Measurements from ENCODE around the gene FOXJ3.

Gene FOXJ3

DNA sequence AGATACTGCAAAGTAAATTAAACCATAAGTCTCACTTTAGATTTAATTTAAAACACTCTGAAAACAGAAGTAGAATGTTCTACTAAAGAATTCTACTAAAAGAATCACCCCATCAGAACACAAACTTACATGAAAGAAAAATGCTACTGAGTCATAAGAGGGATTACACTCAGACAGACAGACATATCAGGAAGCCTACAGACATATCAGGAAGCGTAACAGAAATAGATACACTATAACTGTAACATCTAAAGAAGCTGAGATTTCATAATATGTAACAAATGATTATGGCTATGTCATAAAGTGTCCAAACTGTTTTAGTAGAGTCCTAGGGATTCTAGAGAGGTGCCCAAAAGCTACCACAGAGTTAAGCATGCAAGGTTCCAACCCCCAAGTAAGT is 23.9 kb downstream of the FOXJ3 start:
- DNase-seq (ENCODE audit: low spot score) = no peak

DNA sequence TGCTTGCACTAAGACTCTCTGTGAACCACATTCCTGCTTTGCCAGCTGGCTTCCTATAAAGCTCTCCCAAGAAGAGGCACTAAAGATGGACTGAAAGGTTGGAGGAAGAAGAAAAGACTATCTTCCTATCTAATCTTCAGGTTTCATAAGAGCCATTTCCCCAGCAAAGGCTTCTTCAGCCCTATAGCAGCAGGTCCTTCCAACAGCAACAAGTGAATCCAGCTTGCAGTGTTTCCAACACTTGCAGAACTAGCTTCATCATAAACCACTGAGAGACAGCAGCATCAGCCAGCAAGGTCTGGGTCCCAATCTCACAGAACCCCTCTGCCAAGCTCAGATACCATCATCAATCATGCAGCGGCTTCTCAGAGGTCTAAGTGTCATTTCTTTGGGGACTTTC is 28.1 kb downstream of the FOXJ3 start:
- no peak for DNase-seq (ENCODE audit: low spot score)

DNA sequence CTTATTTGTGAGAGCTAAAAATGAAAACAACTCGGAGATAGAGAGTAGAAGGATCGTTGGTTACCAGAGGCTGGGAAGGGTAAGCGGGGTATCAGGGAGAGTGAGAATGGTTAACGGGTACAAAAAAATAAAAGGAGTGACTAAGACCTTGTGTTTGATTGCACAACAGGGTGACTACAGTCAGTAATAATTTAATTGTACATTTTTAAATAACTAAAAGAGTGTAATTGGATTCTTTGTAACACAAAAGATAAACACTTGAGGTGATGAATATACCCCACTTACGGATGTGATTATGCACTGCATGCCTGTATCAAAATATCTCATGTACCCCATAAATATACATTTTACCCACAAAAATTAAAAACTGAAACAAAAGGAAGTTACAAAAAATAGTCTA is 29.4 kb downstream of the FOXJ3 start:
- no peak for DNase-seq (ENCODE audit: low spot score)

DNA sequence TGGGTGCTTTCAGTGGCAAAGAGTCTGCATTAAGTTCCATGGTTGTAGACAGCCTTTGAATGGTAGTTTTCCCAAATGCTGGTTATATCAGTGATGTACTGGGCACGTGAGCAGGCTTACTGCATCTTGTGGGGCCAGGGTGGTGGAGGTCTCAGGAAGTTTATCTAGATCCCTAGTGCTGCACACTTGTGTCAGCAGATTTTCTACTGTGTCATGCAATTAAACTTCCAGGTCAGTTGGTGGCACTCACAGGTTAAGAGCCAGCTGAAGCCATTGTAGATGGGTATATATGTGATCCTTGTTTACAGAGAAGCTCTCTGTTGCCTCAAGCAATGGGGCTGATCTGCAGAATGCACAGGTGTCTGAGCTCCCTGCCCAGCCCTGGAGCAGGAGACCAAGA is 33.0 kb downstream of the FOXJ3 start:
- DNase-seq (ENCODE audit: low spot score) = no peak

DNA sequence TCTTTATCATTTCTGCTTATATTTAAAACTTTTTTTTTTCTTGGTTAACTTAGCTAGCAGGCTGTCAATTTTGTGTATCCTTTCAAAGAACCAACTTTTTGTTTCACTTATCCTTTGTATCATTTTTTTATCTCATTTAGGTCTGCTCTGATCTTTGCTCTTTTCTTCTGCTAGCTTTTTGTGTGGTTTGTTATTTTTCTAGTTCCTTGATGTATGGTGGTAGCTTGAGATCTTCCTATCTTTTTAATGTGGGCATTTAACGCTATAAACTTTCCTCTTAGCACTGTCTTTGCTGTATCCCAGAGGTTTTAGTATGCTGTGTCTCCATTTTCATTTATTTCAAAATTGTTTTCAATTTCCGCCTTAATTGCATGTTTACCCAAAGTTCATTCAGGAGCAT is 36.5 kb downstream of the FOXJ3 start:
- no peak for DNase-seq (ENCODE audit: low spot score)

DNA sequence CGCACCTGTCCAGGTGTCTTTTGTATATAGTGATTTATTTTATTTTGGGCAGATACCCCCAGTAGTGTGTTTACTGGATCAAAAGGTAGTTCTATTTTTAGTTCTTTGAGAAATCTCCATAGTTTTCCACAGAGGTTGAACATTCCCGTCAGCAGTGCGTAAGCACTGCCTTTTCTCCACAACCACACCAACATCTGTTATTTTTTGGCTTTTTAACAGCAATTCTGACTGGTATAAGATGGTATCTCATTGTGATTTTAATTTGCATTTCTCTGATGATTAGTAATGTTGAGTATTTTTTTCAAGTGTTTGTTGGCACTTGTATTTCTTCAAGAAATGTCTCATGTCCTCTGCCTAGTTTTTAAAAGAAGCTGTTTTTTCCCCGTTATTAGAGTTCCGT is 39.2 kb downstream of the FOXJ3 start:
- DNase-seq (ENCODE audit: low spot score) = no peak

DNA sequence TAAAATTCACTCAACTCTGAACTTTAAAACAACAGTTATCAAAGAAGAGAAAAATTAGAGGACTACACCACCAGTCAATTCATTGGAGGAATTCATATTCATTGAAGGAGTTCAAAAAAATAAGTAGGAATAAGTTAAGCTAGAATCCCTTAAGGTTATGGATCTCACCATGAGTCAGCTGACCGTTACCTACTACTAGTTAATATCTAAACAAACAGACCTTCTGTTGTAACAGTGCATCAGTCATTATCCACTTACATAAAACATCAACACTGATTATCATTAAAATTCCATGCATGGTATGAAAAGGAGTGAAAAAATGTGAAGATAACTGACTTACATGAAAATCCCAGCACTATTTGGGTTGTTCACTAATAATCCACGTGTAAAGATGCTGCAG is 44.9 kb downstream of the FOXJ3 start:
- DNase-seq (ENCODE audit: low spot score) = no peak

DNA sequence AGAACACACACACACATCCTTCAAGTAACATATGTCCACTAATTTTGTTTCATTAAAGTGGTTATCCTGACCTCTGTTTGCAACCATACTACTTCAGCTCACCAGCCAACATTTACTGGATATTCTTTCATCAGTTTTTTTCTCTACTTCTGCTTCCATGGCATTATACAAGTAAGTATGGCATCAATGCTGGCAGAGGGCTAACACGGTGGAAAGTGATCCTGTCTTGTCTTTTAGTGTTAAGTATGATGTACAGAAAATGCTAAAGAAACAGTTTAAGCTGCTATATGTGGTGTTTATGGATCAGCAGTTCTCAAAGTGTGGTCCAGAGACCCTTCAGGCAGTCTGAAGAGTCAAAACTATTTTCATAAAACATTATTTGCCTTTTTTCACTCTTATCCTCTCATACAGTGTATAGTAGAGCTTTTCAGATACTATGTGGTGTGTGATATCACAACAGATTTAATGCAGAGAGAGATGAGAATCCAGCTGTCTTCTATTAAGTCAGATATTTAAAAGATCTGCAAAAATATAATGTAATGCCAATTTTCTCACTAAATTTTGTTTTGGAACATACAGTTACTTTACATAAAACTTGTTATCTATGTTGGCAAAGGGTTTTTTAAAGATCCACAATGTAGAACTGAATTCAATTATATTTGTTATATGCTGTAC is 46.6 kb downstream of the FOXJ3 start:
- DNase-seq (ENCODE audit: low spot score) = no peak

DNA sequence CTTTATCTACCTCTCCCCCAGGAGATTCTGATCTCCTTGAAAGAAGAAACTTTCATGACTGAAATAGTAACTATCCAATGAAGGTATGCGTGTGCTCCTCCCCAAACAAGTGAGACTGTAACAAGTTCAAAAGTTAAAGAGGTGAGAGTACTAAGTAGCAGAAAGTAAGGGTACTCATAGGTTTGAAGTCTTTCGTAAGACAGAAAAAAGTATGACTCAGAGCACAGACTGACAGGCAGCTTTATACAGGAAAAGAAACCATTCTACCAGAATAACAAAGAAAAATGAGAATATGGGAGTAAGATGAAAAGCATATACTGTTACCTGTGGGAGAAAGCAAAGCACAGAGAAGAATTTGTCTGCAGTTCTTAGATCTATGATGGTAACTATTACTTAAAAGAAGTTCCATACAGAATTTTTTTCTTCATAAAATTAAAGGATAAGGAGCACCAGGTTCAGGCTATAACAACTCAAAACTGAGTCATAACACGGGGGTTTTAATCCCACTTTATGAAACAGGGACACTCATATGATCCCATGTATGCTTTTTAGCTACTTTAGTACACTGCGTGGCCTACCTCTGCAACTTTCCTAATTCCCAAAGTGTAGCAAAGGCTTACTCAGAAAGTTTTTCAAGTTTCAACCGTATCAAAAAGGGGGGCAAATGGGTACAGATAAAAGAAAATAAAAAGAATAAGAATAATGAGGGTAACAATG is 52.0 kb downstream of the FOXJ3 start:
- no peak for DNase-seq (ENCODE audit: low spot score)

DNA sequence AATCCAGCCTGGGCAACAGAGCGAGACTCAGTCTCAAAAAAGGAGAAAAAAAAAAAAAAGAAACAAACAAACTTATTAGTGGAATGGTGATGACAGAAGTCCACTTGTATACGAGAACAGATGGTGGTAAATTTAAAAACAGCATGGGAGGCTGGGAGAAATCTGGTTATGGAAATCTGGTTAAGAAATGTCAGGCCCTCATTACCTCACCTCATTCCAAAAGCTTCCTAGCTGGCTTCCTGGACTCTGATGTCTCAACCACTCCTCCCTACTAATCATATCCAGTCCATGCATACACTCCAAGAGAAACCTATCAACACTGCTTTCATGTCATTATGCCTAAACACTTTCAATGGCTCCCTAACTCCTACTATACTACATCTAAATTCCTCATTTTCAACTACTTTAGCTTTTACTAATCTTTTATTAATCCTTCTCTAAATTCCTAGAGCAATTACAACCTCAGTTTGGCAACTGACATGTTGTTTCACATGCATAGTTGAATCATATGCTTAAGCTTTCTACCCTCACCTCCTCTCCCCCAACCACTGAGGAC is 52.9 kb downstream of the FOXJ3 start:
- no peak for DNase-seq (ENCODE audit: low spot score)

DNA sequence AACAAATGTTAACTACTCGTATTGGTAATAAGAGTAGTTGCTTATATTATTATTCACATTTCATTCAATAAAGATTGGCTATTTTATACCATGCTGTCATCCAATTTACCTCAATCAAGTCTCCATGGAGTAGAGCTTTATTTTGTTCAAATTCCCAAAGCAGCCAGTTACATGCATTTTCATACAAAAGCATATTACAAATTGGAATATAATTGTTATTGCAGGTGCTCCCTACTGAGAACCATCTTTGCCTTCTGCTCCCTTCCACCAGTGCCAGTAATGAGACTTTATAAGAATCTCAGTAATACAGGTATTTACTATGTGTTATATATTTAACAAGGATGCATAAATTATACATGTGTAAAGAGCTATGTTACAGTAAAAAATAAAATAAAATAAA is 54.2 kb downstream of the FOXJ3 start:
- DNase-seq (ENCODE audit: low spot score) = no peak

DNA sequence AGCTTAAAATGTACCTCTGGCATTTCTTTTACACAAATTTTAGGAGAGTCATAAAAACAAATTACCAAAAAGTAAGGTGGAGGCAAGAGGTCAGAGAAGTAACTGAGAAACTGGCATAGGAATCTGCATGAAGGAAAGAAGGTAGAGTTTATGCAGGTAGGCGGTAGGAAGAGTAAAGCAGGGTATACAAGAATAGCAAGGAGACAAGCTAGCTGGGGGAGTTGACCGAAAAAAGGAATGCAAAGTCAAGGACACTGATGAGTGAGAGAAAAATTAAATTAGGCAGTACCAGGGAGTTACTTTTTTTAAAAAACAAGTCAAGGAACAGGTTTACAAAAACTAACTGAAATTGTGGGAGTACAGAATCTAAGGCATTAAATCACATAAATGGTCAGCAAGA is 56.0 kb downstream of the FOXJ3 start:
- DNase-seq (ENCODE audit: low spot score) = no peak

DNA sequence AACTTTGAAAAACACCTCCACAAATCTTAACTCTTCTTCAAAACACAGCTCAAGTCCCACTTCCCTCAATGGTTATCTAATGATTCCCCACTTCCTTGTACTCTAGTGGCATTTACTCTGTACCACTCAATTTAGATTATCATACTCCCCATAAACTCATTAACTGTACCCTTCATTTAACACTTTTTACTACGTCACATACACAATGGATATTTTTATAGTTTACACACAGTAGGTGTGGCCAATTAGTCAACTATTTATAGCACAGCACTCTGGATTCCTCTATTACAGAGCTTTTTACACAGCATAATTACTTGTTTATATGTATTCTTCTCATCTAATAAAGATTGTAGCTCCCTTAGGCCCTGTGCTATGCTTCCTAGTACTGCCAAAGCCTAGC is 62.1 kb downstream of the FOXJ3 start:
- no peak for DNase-seq (ENCODE audit: low spot score)

DNA sequence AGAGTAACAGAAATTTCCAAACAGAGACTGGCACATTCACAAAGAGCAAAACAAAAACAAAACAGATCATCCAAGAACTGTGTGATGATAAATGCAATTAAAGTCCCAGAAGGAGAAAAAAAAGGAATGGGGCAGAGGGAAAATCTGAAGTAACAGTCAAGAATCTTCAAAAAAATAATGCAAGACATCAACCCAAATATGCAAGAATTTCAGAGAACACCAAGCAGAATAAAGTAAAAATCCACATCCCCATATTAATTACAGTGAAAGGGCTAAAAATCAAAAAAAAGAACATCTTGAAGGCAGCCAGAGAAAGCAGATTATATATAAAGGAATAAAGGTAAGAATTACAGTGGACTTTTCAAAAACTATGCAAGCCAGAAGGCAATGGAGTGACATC is 67.1 kb downstream of the FOXJ3 start:
- no peak for DNase-seq (ENCODE audit: low spot score)

DNA sequence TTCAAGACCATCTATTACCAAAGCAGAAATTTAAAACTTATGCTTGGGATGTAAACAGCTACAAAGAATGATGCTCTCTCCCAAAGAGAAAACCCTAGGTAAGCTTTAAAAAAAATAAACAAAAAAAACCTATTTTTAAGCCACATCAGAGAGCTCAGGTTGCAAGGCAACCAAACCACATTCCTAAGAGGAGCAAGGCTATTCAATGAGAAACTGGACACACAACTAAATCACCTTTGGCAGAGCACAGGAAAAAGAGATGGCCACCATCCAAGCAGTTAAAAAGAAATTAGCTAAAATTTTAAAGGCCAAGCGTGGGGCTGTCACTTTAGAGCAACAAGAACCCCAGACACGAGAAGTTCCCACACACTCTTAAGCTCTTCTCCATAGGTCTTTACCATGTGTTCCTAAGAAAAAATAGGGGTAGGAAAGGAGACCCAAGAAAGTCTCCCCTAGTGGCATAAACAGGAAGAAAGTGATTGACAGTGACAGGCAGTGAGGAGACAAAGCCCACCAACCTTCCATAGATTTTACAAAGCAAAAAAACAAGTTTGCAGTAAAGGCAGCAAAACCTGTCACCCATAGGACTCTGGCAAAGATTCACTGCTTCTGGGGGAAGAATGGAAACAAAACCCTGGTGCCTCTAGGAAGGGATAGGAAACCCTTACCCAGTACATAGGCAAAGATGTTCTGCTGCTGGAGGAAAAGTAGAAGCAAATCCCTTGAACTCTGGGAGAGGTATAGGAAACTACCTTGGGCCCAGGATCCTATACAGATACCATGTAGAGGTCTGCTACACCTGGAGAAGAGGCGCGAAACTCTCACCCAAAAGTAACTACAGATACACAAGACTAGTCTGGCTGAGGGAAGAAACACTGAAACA is 68.5 kb downstream of the FOXJ3 start:
- DNase-seq (ENCODE audit: low spot score) = no peak

DNA sequence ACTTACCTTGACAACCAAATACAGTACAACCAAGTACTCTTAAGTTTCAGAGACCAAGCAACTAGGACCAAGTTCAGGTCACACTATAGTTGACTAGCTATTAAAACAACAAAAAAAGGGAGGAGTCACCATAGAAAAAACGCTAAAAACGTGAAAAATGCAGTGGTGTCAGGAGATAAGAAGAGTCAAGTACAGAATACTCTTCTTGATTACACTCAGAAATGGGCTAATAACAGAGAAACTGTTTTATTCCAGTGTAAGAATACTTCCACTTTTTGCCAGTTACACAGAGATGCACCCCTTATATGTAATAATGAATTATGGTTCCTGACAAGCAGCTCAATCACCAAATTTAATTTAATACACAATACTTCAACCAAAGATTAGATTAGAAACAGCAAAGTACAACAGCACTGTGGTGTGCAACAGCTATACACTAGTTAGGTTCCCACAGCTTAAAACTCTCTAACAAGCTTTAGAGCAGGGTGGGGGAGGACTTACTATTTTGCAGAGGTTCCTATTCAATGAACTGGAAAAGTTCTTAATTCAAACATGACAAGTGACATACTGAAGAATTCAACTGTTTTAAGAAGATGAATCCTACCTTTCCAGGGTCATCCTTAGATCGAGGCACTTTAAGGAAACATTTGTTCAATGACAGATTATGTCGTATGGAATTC is 70.4 kb downstream of the FOXJ3 start:
- peak; percentile 6 for DNase-seq (ENCODE audit: low spot score)

DNA sequence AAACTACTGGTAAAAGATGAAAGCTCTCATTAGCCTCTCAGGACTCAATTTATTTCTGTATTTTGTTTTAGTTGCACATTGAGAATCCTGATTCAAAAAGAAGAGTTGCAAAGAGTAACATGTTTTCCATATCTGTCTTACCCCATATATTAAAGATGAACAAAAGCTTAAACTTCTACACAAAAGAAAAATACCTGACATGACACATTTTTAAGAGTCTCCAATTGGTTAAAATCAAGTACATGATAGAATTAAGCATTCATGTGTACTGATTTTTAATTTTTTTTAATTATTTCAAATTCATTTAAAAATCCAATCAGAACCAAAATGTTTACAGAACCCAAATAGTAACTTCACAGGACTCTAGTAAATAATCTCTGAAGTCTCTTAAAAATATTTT is 72.0 kb downstream of the FOXJ3 start:
- DNase-seq (ENCODE audit: low spot score) = no peak

DNA sequence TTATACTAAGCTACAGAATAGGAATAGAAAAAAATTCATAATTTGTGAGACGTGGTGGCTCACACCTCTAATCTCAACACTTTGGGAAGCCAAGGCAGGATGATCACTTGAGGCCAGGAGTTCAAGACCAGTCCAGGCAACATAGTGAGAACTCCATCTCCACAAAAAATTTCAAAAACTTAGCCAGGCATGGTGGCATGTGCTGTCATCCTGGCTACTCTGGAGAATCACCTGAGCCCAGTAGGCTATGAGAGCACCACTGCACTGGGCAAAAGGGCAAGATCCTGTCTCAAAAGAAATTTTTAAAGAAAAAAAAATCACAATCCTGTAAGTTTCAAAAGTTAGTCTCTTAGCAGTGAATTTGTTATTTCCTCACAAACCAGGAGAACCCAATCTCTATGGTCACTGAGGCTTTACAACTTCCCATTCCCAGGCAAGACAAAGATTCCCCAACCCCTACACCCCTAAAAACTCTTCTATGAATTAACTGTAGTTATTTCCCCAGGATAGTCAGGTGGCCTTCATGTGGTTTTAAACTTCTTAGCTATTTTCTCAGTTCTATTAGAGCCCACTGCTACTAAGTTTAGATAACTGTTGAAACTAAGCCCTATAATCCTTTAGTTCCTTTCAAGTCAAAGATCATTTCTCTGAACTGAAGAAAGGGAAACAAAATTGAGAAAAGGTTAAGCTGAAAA is 74.5 kb downstream of the FOXJ3 start:
- DNase-seq (ENCODE audit: low spot score) = no peak

DNA sequence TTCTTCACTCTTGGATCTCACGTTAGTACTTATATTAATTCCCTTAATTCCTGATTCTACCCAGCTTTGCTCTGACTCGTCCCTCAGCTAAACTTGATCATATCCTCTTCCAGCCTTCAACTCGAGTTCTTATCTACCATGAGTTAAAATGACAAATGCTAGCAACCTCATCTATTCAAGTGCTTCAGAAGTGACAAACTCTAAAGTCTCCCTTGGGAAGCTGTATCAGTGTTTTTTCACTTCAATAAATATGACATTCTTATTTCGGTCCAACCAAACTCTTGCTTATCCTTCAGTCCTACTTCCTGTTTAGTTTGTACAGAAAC is 75.3 kb downstream of the FOXJ3 start:
- DNase-seq (ENCODE audit: low spot score) = no peak

DNA sequence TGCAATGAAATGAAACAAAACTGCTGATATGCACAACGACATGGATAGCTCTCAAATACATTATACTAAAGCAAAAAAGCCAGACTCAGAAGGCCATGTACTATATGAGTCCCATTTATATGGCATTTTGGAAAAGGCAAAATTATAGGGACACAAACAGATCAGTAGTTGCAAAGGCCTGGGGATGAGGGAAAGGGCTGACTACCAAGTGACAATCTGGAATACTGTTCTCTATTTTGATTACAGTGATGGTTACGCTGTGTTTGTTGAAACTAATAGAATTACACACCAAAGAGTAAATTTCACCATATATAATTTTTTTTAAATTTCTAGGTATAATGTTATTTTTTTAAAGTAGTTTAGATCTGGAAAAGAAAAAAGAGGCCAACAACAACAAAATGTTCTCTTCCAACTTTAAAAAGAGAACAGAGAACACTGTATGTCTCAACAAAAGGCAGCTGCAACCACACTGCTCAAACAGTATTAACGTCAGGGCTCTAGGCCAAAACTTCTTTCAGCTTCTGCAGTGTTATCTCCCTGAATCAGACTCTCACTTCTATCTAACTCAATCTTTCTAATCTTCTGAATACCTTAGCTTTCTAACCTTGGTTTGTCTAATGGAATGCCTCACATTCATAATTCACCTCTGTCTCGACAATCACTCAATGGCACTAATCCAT is 75.8 kb downstream of the FOXJ3 start:
- DNase-seq (ENCODE audit: low spot score) = no peak

DNA sequence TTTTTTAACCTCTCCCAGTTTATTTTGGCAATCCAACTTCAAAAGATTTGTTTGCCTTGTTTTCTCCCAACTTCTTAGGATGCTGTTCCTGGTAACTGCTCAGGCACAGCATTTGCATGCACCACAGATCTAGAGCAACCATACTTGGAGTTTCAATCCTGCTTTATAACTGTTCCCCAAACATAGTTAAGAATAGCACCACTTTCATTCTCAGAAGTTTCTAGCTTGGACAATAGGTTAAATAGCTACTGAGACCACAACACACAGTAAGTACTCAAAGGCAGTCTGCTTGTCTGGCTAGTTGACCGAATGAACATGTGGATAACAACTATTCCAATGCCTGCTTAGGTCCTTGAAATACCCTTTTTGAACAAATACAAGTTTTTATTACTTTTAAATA is 76.8 kb downstream of the FOXJ3 start:
- no peak for DNase-seq (ENCODE audit: low spot score)

All from NAMALWA (cell line).